ENCODE measurements around the gene SRBD1. TPM values are rescaled to one million over a fixed set of nuclear protein-coding genes. Genes with fewer than 3 reads are reported as not detected.

SRBD1 gene
- polyA plus RNA-seq, 3 donors = 5.8 to 9.2 (median 7.0) TPM

- Histone ChIP-seq H3K27ac (ENCODE audit: low read depth in 1 of 2, low read length in 2 of 2) (no peak overlapping the region), H2AFZ (ENCODE audit: insufficient read depth, low read depth, low read length, poor library complexity, severe bottlenecking) (no peak overlapping the region), H3K4me2 (replicated peaks; ENCODE audit: extremely low read depth, low read length, poor library complexity, severe bottlenecking) (no peak overlapping the region), H3K79me2 (ENCODE audit: insufficient read depth, low read length) (no peaks in the 10 kb centered on the region), H3K27me3 (ENCODE audit: control insufficient read depth in 2 of 2, insufficient read depth in 2 of 2, low read length in 2 of 2) (no peaks in the 10 kb centered on the region), H3K4me1 (ENCODE audit: control insufficient read depth in 1 of 2, insufficient read depth in 2 of 2, low read length in 2 of 2) (no peaks in the 10 kb centered on the region), H3K9me3 (replicated peaks in 1 of 2; ENCODE audit: control insufficient read depth in 1 of 2, insufficient read depth in 1 of 2, low read length in 2 of 2) (no peaks in the 10 kb centered on the region), H3K4me3 (replicated peaks in 1 of 3; ENCODE audit: low read depth in 2 of 3, low read length in 3 of 3) (no peak overlapping the region), H3K36me3 (replicated peaks in 1 of 2; ENCODE audit: control insufficient read depth in 1 of 2, insufficient read depth in 2 of 2, low read length in 2 of 2) (peaks cover 0 to 6% of the 10 kb centered on the region in 2 donors), H4K20me1 (ENCODE audit: insufficient read depth, low read length) (no peaks in the 10 kb centered on the region), H3K9ac (ENCODE audit: insufficient read depth, low read length, poor library complexity, severe bottlenecking) (no peak overlapping the region)
- no peak for DNase-seq
- no peaks in the 10 kb centered on the region for H3K27me3 Mint-ChIP-seq (ENCODE audit: low read depth in 3 of 3)
- intact Hi-C loops (cut with micrococcal nuclease) = no loop called here
- WGBS (ENCODE audit: insufficient coverage) = 100% methylated on average over 2 of the region's 6 CpGs
- H3K27ac Mint-ChIP-seq = no peak overlapping the region
- H3K36me3 Mint-ChIP-seq = peaks cover 18 to 34% of the 10 kb centered on the region in 2 donors
- peaks cover 0 to 12% (median 5%) of the 10 kb centered on the region in 7 donors for H3K9me3 Mint-ChIP-seq
- H3K4me1 Mint-ChIP-seq = no peaks in the 10 kb centered on the region
- H3K4me3 Mint-ChIP-seq = no peak overlapping the region
- TF ChIP-seq CTCF (IDR thresholded peaks at IDR 0.05) = no peak
Observed at GRCh38 chr2:45439788-45440773, 171.0 kb downstream of the SRBD1 start.

- H3K9me3 Mint-ChIP-seq = peaks cover 0 to 12% (median 5%) of the 10 kb centered on the region in 7 donors
- whole genome bisulfite sequencing (ENCODE audit: insufficient coverage) = no CpG with 5 or more reads among the region's 3 CpGs
- H3K9me3 ChIP-seq (replicated peaks in 1 of 2; ENCODE audit: control insufficient read depth in 1 of 2, insufficient read depth in 1 of 2, low read length in 2 of 2) = no peaks in the 10 kb centered on the region
- H3K4me3 Mint-ChIP-seq = no peak overlapping the region
- H2AFZ ChIP-seq (ENCODE audit: insufficient read depth, low read depth, low read length, poor library complexity, severe bottlenecking) = no peak overlapping the region
- H3K4me3 ChIP-seq (replicated peaks in 1 of 3; ENCODE audit: low read depth in 2 of 3, low read length in 3 of 3) = no peak overlapping the region
- no peaks in the 10 kb centered on the region for H3K4me1 ChIP-seq (ENCODE audit: control insufficient read depth in 1 of 2, insufficient read depth in 2 of 2, low read length in 2 of 2)
- H3K4me1 Mint-ChIP-seq = no peaks in the 10 kb centered on the region
- no peak for DNase-seq
- no peak overlapping the region for H3K9ac ChIP-seq (ENCODE audit: insufficient read depth, low read length, poor library complexity, severe bottlenecking)
- no peak overlapping the region for H3K27ac Mint-ChIP-seq
- H4K20me1 ChIP-seq (ENCODE audit: insufficient read depth, low read length) = no peaks in the 10 kb centered on the region
- peaks cover 0 to 6% of the 10 kb centered on the region in 2 donors for H3K36me3 ChIP-seq (replicated peaks in 1 of 2; ENCODE audit: control insufficient read depth in 1 of 2, insufficient read depth in 2 of 2, low read length in 2 of 2)
- no peaks in the 10 kb centered on the region for H3K79me2 ChIP-seq (ENCODE audit: insufficient read depth, low read length)
- H3K4me2 ChIP-seq (replicated peaks; ENCODE audit: extremely low read depth, low read length, poor library complexity, severe bottlenecking) = no peak overlapping the region
- no peak for TF ChIP-seq CTCF (IDR thresholded peaks at IDR 0.05)
- no peaks in the 10 kb centered on the region for H3K27me3 Mint-ChIP-seq (ENCODE audit: low read depth in 3 of 3)
- H3K27me3 ChIP-seq (ENCODE audit: control insufficient read depth in 2 of 2, insufficient read depth in 2 of 2, low read length in 2 of 2) = no peaks in the 10 kb centered on the region
- no peak overlapping the region for H3K27ac ChIP-seq (ENCODE audit: low read depth in 1 of 2, low read length in 2 of 2)
- H3K36me3 Mint-ChIP-seq = peaks cover 23 to 37% of the 10 kb centered on the region in 2 donors
- intact Hi-C loops (cut with micrococcal nuclease) = no loop called here
Observed at GRCh38 chr2:45438872-45439665, 172.0 kb downstream of the SRBD1 start.
